Amniotic stem cell (primary cell): ENCODE measurements around the gene VEGFC.

ENCODE experiments used
- DNase-seq: peaks from one replicate; lab custom pipeline; 2025; lab: John Stamatoyannopoulos, UW

Gene VEGFC

GRCh38 chr4:176761872-176762271 is 30.9 kb downstream of the VEGFC start:
- DNase-seq, result no peak

DNA sequence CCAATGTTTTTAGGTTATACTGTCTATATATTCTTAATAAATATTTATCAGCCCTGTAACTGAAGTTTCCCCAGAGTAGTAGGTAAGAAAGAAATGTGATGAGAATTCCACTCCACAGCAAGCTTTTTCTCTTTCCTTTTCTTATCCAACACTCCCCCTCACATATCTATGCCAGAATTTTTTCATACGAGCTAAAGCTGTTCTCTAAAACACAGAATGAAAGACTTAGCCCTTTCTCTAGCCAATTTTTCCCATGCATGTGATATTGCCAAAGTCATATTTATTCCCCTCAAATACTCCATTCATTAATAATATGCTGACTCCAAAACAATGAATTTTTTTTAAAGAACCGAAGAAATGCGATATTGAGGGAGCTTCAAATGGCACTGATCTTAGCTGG is 32.3 kb downstream of the VEGFC start:
- no peak for DNase-seq

GRCh38 chr4:176758731-176759130 is 34.0 kb downstream of the VEGFC start:
- no peak for DNase-seq

DNA sequence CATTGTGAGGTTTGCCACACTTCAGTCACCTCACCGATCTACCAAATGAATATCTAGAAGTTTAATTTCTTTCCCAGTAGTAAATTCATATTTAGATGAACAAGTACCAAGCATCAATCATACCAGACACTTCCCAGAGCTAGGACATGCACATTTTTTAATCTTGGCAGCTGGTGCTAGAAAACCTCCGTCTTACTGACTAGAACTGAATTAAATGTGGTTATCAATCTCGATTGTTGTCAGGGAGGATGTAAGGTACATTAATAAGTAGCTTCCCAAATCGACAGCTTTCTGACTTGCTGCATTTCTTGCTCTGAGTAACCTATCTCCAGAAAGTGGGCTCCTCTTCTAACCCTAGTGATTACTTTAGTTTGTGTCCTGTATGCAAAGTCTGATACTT is 34.4 kb downstream of the VEGFC start:
- no peak for DNase-seq

GRCh38 chr4:176755613-176756012 is 37.1 kb downstream of the VEGFC start:
- DNase-seq, result no peak

DNA sequence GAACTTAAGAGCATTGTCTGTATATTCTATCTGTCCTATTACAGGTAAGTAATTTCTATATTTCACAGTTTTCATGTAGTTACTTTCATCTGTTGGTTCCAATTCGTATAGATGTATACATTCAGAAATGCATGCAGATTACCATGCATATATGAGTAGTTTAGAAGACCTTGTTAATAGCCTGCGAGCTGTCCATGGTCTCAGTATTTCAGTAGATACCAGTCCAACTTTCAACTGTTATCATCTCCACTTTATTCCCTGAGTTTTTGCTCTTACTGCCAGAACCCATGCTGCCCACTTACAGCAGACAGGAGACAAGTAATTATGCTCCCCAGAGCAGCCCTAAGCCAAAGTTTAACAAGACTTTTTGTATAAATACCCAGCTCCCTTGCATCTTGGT is 37.7 kb downstream of the VEGFC start:
- DNase-seq, result no peak

GRCh38 chr4:176753049-176753448 is 39.7 kb downstream of the VEGFC start:
- DNase-seq, result peak; percentile 75

DNA sequence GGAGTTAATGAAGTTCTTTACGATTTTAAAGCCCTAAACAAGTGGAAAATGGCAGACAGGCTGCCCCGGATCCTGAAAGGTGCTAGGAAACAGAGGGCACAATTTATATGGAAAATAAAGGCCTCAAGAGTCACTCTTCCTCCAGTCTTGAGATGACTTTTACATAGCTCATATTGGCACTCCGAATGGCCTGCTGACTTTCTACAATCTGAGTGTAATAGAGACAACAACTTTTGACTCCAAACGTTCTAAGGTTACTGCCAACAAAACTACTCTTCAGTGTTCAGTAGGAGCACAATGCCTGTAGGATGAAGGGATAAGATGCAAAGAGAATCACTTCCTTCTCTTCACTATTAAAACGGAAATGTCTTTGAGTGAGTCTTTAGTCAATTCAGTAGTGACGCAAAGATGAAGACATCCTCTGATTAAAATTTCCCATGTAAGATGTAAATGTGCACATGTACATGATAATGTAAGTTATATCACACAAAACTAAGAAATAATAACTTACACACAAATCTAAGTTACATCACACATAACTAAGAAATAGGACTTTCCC is 40.5 kb downstream of the VEGFC start:
- no peak for DNase-seq

GRCh38 chr4:176751061-176751460 is 41.7 kb downstream of the VEGFC start:
- no peak for DNase-seq

- DNase-seq, result no peak
These were observed 45.9 kb downstream of the VEGFC start for GRCh38 chr4:176746846-176747245.

DNA sequence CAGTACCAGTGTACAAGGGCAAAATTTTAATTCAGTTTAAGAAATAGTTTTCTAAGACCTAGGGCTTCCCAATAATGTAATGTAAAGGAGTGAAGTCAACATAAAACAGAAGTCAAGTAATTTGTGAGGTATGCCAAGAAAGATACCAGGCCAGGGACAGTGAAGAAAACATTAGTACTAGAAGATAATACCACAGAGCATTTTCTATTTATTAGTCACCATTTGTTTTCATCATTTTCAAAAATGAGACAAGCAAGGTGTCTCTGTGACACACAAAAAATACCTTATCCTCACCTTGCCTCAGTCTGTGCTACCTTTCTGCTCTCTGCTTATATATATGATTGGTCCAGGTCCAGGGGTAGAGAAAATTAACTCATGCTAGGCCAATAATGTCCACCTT is 46.8 kb downstream of the VEGFC start:
- no peak for DNase-seq

DNA sequence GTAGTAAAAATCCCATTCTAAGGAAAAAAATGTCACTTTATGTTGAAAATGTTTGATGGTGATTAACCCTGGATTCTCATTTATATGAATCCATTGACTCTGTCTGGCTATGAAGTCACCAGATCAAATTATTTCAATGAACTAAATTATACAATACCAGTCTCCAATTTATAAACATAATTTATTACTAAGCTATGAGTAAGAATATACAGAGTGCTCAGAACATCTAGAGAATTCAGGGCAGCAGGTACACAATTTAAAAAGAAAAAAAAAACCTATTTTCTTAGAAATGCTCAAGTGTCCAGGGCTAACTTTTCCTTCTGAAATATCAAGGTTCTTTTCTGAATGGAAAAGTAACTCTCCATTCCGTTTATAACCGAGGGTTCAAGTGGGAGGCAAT is 48.6 kb downstream of the VEGFC start:
- DNase-seq, result no peak

- DNase-seq, result no peak
These were observed 50.5 kb downstream of the VEGFC start for GRCh38 chr4:176742211-176742610.

DNA sequence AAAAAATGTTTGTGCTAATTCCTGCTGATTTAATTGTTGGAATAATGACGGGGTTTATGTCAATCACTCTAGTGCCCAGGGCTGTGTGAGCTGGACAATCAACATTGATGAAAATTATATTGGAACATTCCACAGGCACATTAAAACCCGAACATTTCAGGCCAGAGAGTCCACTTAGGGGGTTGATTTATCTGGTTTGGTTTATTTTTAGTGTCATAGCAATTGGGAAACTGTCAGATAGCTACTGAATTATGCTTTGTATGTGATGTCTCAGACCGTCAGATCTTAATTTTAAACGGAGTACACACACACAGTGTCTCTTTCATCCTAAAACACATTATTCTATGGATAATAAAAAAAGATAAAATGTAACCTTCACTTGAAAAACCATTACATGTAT is 51.5 kb downstream of the VEGFC start:
- DNase-seq, result no peak

GRCh38 chr4:176735300-176735699 is 57.4 kb downstream of the VEGFC start:
- no peak for DNase-seq

DNA sequence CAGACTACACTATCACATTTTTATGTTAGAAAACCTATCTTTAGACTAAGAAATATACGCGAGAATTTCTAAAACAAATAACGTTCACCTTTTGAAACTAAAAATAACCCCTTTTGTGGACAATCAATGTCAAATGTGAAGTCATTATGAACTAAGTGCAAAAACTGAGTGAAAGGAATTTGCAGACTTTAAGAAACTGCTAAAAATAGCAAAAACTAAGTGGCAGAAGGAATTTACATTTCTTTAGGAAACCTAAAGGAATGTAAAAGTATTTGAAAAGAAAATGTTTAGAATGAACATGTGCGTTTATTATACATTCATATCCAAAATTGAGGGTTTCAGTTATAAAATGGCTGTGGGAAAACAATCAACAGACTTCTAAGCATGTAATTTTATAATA is 58.3 kb downstream of the VEGFC start:
- no peak for DNase-seq

- no peak for DNase-seq
These were observed 63.2 kb downstream of the VEGFC start for GRCh38 chr4:176729489-176729888.

DNA sequence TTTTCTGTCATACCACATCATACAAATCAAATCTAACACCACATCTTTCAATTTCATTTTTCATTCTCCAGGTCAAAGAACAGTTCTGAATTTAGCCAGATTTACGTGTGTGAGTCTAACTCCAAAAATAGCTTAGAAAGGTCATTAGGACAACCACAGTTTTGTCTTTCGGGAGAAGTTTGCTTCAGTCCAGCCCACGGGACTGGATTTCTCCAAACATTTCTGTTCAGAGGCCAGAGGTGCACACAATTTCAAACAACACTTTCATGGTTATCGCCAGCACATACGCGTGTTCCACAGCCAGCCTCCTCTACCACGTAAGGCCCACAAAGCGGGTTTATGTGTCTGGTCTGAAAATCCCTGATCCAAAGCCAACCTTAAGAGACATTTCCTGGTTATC is 65.9 kb downstream of the VEGFC start:
- DNase-seq, result no peak

DNA sequence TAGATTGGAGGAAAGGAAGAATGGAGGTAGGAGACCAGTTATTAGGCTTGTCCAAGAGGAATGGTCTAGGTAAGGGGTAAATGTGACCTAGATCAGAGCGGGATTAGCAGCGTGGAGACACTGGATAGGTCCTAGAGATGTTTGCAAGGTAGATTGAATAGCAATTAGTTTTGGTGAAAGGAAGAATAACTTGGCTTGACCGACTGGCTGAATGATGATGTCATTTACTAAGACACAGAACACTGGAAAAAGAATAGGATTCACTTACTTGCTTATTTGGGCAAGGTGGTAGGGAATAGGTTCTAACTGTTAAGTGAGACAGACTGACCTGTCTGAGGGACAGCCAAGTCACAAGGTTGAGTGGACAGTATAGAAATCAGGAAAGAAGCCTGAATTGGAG is 71.3 kb downstream of the VEGFC start:
- DNase-seq, result no peak

DNA sequence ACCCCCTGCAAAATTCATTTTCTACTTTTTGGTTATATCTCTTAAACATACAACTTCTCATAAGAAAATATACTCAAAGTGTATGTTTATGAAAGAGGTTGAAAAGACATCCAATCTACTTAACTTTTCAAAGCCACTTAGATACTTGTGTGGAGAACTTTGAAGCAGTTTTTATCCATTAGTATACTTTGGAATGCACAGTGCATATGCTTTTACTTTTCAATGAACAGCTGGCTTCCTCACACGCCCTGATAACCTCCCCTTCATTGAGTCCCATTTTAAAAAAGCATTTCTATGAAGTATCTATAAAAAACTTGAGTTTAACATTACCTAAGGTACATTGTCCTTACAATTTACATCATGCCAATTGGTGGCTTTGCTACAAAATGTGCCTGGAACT is 73.8 kb downstream of the VEGFC start:
- DNase-seq, result no peak

DNA sequence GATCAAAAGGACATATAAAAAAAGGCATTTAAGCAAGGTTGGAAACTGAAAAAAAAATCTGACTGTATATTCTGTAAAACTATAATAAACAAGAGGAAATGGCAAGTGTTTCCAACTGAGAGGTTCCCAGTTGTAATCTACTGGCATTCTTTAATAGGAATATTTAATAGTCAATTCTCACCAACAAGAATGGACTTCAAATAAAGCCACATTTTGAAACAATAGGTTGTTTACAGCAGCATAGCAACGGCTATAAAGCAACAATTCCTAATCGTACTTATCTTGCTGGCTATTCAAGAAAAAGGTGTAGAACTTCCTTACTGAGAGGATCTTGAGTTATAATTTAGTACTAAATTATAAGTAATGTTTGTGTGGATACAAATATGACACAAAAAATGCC is 75.5 kb downstream of the VEGFC start:
- no peak for DNase-seq

GRCh38 chr4:176709417-176709816 is 83.3 kb downstream of the VEGFC start:
- DNase-seq, result no peak

GRCh38 chr4:176708771-176709311 is 83.9 kb downstream of the VEGFC start:
- no peak for DNase-seq

- DNase-seq, result no peak
These were observed 102.0 kb downstream of the VEGFC start for GRCh38 chr4:176690716-176691115.
